ENCODE results near the gene MAML2. TPM values are rescaled to one million over a fixed set of nuclear protein-coding genes. Genes with fewer than 3 reads are reported as not detected.

Gene MAML2
- total and polyA plus RNA-seq, 2 experiments from 2014 or later, result 1.1 to 8.2 TPM

DNA sequence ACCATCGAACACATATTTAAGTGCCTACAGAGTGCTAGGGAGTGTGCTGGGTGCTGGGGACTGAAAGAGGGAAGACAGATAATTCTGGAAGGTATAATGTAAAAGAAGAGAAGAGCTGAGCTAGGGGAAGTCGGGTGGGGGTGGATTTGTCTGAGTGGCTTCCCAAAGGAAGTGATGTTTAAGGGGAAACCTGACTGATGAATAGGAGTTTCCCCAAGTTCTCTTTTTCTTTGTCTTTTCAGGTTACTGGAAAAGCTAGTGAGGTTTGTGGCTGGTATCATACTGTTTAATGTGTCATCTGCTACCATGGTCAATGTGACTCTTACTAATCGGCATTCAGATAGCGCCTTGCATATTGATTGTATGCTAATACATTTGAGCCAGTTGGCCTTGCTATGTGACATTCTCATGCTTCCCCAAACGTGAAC lies 267.4 kb downstream of the MAML2 start:
- no peak for DNase-seq (ENCODE audit: low read depth in 1 of 2, low spot score in 1 of 2)

DNA sequence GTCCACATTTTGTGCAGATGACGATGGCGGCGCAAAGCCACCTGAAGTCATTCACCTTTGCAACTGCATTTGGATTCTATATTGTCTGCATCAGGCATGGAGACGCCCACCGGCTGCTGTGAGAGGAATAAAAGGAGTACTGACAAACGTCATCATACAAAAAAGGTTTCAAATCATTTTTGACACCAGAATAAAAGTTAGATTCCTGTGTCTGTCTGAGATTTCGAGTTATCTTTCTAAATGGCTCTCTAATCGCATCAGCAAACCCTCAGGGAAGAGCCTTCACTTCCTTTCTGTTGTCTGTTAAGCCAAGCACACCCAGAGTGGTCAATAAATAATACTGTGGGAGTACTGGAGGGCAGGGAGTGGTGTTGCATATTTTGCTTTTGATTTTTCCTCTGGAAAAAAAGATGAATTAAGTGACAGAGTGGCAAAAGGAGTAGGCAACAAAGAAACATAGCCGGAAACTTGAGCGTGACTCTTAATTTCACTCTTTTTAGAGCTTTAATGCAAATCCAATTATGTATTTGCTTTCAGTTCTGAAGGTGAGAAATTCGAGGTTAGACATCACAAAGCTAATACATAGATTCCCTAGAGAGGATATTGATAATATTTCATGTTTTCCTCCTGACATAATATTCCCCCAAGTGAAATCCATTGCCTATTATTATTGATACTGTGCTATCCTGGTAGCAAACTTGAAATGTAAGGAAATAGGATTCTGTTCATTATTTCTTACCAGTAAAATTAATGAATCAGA lies 268.3 kb downstream of the MAML2 start:
- no peak for DNase-seq (ENCODE audit: low read depth in 1 of 2, low spot score in 1 of 2)
- no peaks in the 10 kb centered on the region for H3K9me3 ChIP-seq (ENCODE audit: low read depth)
- H3K36me3 ChIP-seq, result no peaks in the 10 kb centered on the region
- TF ChIP-seq, protein P1, sequence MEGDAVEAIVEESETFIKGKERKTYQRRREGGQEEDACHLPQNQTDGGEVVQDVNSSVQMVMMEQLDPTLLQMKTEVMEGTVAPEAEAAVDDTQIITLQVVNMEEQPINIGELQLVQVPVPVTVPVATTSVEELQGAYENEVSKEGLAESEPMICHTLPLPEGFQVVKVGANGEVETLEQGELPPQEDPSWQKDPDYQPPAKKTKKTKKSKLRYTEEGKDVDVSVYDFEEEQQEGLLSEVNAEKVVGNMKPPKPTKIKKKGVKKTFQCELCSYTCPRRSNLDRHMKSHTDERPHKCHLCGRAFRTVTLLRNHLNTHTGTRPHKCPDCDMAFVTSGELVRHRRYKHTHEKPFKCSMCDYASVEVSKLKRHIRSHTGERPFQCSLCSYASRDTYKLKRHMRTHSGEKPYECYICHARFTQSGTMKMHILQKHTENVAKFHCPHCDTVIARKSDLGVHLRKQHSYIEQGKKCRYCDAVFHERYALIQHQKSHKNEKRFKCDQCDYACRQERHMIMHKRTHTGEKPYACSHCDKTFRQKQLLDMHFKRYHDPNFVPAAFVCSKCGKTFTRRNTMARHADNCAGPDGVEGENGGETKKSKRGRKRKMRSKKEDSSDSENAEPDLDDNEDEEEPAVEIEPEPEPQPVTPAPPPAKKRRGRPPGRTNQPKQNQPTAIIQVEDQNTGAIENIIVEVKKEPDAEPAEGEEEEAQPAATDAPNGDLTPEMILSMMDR (IDR thresholded peaks at IDR 0.05; ENCODE audit: low read depth, low read length), result no peak
- H3K27me3 ChIP-seq, result no peaks in the 10 kb centered on the region
- no peak overlapping the region for H3K4me3 ChIP-seq
- no peaks in the 10 kb centered on the region for H3K4me1 ChIP-seq (ENCODE audit: low read depth)
- H3K27ac ChIP-seq, result no peak overlapping the region

More for the DNA sequence above, 267.4 kb downstream of the MAML2 start:
- TF ChIP-seq, protein P1 (IDR thresholded peaks at IDR 0.05; ENCODE audit: low read depth, low read length), result no peak
- H3K27me3 ChIP-seq, result no peaks in the 10 kb centered on the region
- H3K4me3 ChIP-seq, result no peak overlapping the region
- no peak overlapping the region for H3K27ac ChIP-seq
- H3K36me3 ChIP-seq, result no peaks in the 10 kb centered on the region
- no peaks in the 10 kb centered on the region for H3K9me3 ChIP-seq (ENCODE audit: low read depth)
- no peaks in the 10 kb centered on the region for H3K4me1 ChIP-seq (ENCODE audit: low read depth)

- DNase-seq (ENCODE audit: low read depth in 1 of 2, low spot score in 1 of 2), result no peak
- H3K27me3 ChIP-seq, result no peaks in the 10 kb centered on the region
- H3K4me1 ChIP-seq (ENCODE audit: low read depth), result no peaks in the 10 kb centered on the region
- no peaks in the 10 kb centered on the region for H3K36me3 ChIP-seq
- H3K9me3 ChIP-seq (ENCODE audit: low read depth), result no peaks in the 10 kb centered on the region
- TF ChIP-seq, protein P1 (IDR thresholded peaks at IDR 0.05; ENCODE audit: low read depth, low read length), result no peak
- H3K27ac ChIP-seq, result no peak overlapping the region
- no peak overlapping the region for H3K4me3 ChIP-seq
Measured at GRCh38 chr11:96073536-96073935, 269.5 kb downstream of the MAML2 start.

GRCh38 chr11:96072592-96072991 lies 270.4 kb downstream of the MAML2 start:
- no peak for DNase-seq (ENCODE audit: low read depth in 1 of 2, low spot score in 1 of 2)
- H3K4me1 ChIP-seq (ENCODE audit: low read depth), result no peaks in the 10 kb centered on the region

DNA sequence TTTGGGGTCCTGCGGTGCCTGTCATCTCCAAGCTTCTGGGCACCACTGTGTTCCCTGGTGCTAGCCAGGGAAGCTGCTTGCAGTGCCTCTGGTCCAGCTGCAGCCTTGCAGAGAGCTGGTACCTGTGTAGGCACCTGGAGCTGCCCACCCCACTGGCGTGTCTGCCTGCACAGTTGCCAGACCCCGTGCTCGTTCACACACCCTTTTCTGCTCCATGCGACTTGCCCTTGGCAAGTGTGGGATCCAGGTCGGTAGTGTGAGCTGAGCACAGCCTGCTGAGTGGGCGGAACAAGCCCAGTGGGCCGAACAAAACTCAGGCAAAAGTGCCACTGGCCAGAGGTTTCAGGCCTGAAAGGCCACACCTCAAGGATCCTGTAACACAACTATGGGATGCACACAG lies 272.5 kb downstream of the MAML2 start:
- H3K4me1 ChIP-seq (ENCODE audit: low read depth), result no peaks in the 10 kb centered on the region
- H3K27me3 ChIP-seq, result no peaks in the 10 kb centered on the region
- DNase-seq (ENCODE audit: low read depth in 1 of 2, low spot score in 1 of 2), result no peak
- no peaks in the 10 kb centered on the region for H3K36me3 ChIP-seq
- H3K4me3 ChIP-seq, result no peak overlapping the region
- no peak overlapping the region for H3K27ac ChIP-seq
- TF ChIP-seq, protein P1 (IDR thresholded peaks at IDR 0.05; ENCODE audit: low read depth, low read length), result no peak
- no peaks in the 10 kb centered on the region for H3K9me3 ChIP-seq (ENCODE audit: low read depth)

More at GRCh38 chr11:96072592-96072991, 270.4 kb downstream of the MAML2 start:
- TF ChIP-seq, protein P1 (IDR thresholded peaks at IDR 0.05; ENCODE audit: low read depth, low read length), result no peak
- H3K9me3 ChIP-seq (ENCODE audit: low read depth), result no peaks in the 10 kb centered on the region
- no peaks in the 10 kb centered on the region for H3K36me3 ChIP-seq
- no peak overlapping the region for H3K27ac ChIP-seq
- H3K27me3 ChIP-seq, result no peaks in the 10 kb centered on the region
- H3K4me3 ChIP-seq, result no peak overlapping the region
